K562 (cell line): Measurements from ENCODE around the gene RRP9. TPM values are rescaled to one million over a fixed set of nuclear protein-coding genes. Genes with fewer than 3 reads are reported as not detected.
A peak's percentile ranks its signal among the peaks of the same experiment; 100 is the strongest.

Experiments used
- FOXJ2 ChIP-seq: fragments of 200-800 bp; sonication (Bioruptor generic); IDR thresholded peaks from 2 replicates; pipeline ENCODE4 v1.6.1; 2016; ENCODE audit warnings: missing genetic modification characterization, missing compliant biosample characterization
- LARP7 ChIP-seq: fragments of 450-650 bp; IDR thresholded peaks from 2 replicates; pipeline ENCODE4 v1.6.1; 2016
- ZNF444 ChIP-seq: fragments of 250-450 bp; sonication (Bioruptor Pico); IDR thresholded peaks from 2 replicates; pipeline ENCODE4 v1.4.0; 2020; ENCODE audit warnings: mild to moderate bottlenecking, moderate library complexity
- polyA plus RNA-seq, 8 experiments: library from polyadenylated mRNA; depleted of rRNA in 4 of 8; stranded (reverse) in 5 of 8; unstranded in 3 of 8; fragments of >200 nt; fragmentation: Nextera tagmentation in 2 of 8; fragmentation: Illumina TruSeq in 1 of 8; extraction: Ambion mirVana in 2 of 8; extraction: Trizol in 1 of 8; gene quantifications; 2 replicates each; pipeline versions ENCODE4 v1.2.1 to v1.2.3, GENCODE V29; 2011 to 2014; ENCODE audit warnings: inconsistent platforms in 1 of 8, missing spikeins in 1 of 8
- total RNA-seq, 7 experiments: library from RNA; depleted of rRNA in 6 of 7; stranded (reverse); fragments of >200 nt in 6 of 7; fragmentation: Illumina TruSeq in 2 of 7; extraction: Trizol in 2 of 7; gene quantifications; 2 replicates each; pipeline versions ENCODE4 v1.2.1 to v1.2.3, GENCODE V29; 2011 to 2021; ENCODE audit warnings: low replicate concordance in 1 of 7
- TF ChIP-seq, protein P1 (sequence below), 2 experiments: fragments of 450-650 bp in 1 of 2; sonication (generic) in 1 of 2; formaldehyde crosslinking in 1 of 2; IDR thresholded peaks; 2 replicates each; pipeline versions ENCODE4 v1.7.1 to v1.9.0; 2016 to 2022; ENCODE audit warnings: inconsistent platforms in 1 of 2, mild to moderate bottlenecking in 1 of 2, missing genetic modification reagents in 1 of 2
- TF ChIP-seq, protein P2 (sequence below), 2 experiments: fragments of 450-650 bp; formaldehyde crosslinking in 1 of 2; IDR thresholded peaks; 2 replicates each; pipeline versions ENCODE4 v1.4.0 to v1.6.1; 2014 to 2020; ENCODE audit warnings: mild to moderate bottlenecking in 2 of 2, borderline replicate concordance in 1 of 2, low read depth in 1 of 2
- TF ChIP-seq, protein P3 (sequence below): sonication (generic); formaldehyde crosslinking; IDR thresholded peaks from 2 replicates; pipeline ENCODE4 v1.9.0; 2022; ENCODE audit warnings: mild to moderate bottlenecking, missing genetic modification reagents

Gene RRP9
- total and polyA plus RNA-seq, 9 of the 15 experiments (the other 6 are each of a cell fraction or from before 2014, with no cell fraction given): 5.2 to 67.0 (median 45.9) TPM

DNA sequence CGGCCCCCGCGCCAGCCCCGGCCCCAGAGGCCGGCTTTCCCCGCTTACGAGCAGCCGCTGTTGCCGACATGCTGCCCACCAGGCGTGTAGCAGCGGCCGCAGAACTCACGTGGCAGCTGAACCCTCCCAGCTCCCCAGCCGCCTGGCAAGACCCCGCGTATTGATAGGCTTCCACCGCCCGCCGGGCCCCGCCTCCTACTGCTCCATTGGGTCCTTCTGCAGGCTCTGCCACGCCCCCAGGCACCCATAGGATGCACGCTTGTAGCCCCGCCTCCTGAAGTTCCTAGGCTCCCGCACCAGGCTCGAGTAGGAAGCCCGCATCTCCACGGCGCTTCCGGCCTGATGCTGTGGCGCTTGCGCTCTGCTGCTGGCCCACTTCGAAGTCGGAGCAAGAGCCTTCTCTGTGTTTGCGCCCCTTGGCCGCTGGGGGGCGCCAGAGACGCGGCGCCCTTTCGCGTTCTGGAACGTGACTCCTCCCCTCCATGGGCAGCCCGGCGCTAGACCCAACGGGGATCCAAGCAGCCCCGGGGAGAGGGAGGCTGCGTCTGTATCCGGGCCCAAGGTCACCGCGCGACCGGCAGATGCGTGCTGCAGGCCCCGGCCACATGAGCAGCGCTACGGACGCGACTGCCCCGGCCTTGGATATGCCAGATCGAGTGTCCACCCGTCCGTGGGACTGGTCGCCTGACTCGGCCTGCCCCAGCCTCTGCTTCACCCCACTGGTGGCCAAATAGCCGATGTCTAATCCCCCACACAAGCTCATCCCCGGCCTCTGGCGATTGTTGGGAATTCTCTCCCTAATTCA lies at the start of gene RRP9, which contains the start of gene PARP3 (continued):
- TF ChIP-seq, protein P1, sequence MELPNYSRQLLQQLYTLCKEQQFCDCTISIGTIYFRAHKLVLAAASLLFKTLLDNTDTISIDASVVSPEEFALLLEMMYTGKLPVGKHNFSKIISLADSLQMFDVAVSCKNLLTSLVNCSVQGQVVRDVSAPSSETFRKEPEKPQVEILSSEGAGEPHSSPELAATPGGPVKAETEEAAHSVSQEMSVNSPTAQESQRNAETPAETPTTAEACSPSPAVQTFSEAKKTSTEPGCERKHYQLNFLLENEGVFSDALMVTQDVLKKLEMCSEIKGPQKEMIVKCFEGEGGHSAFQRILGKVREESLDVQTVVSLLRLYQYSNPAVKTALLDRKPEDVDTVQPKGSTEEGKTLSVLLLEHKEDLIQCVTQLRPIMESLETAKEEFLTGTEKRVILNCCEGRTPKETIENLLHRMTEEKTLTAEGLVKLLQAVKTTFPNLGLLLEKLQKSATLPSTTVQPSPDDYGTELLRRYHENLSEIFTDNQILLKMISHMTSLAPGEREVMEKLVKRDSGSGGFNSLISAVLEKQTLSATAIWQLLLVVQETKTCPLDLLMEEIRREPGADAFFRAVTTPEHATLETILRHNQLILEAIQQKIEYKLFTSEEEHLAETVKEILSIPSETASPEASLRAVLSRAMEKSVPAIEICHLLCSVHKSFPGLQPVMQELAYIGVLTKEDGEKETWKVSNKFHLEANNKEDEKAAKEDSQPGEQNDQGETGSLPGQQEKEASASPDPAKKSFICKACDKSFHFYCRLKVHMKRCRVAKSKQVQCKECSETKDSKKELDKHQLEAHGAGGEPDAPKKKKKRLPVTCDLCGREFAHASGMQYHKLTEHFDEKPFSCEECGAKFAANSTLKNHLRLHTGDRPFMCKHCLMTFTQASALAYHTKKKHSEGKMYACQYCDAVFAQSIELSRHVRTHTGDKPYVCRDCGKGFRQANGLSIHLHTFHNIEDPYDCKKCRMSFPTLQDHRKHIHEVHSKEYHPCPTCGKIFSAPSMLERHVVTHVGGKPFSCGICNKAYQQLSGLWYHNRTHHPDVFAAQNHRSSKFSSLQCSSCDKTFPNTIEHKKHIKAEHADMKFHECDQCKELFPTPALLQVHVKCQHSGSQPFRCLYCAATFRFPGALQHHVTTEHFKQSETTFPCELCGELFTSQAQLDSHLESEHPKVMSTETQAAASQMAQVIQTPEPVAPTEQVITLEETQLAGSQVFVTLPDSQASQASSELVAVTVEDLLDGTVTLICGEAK (IDR thresholded peaks at IDR 0.05): peak; percentile 58; the same call in 1 of the 2 replicates
- TF ChIP-seq, protein P1 (CRISPR knock-in tag; IDR thresholded peaks at IDR 0.05): no peak
- TF ChIP-seq, protein P2, sequence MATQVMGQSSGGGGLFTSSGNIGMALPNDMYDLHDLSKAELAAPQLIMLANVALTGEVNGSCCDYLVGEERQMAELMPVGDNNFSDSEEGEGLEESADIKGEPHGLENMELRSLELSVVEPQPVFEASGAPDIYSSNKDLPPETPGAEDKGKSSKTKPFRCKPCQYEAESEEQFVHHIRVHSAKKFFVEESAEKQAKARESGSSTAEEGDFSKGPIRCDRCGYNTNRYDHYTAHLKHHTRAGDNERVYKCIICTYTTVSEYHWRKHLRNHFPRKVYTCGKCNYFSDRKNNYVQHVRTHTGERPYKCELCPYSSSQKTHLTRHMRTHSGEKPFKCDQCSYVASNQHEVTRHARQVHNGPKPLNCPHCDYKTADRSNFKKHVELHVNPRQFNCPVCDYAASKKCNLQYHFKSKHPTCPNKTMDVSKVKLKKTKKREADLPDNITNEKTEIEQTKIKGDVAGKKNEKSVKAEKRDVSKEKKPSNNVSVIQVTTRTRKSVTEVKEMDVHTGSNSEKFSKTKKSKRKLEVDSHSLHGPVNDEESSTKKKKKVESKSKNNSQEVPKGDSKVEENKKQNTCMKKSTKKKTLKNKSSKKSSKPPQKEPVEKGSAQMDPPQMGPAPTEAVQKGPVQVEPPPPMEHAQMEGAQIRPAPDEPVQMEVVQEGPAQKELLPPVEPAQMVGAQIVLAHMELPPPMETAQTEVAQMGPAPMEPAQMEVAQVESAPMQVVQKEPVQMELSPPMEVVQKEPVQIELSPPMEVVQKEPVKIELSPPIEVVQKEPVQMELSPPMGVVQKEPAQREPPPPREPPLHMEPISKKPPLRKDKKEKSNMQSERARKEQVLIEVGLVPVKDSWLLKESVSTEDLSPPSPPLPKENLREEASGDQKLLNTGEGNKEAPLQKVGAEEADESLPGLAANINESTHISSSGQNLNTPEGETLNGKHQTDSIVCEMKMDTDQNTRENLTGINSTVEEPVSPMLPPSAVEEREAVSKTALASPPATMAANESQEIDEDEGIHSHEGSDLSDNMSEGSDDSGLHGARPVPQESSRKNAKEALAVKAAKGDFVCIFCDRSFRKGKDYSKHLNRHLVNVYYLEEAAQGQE (IDR thresholded peaks at IDR 0.05; ENCODE audit: borderline replicate concordance): peak; percentile 74
- TF ChIP-seq, protein P2 (CRISPR knock-in tag; IDR thresholded peaks at IDR 0.05; ENCODE audit: low read depth): 0 out of 2 replicates have a peak, but pooled peaks have one; percentile 59
- TF ChIP-seq ZNF444 (CRISPR knock-in tag): no peak
- TF ChIP-seq, protein P3, sequence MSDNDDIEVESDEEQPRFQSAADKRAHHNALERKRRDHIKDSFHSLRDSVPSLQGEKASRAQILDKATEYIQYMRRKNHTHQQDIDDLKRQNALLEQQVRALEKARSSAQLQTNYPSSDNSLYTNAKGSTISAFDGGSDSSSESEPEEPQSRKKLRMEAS (CRISPR knock-in tag): peak; percentile 86
- no peak for TF ChIP-seq LARP7
- no peak for TF ChIP-seq FOXJ2 (tag)
